Measurements from ENCODE around the gene PRSS8.

- no peak for TF ChIP-seq POLR2AphosphoS5 (IDR thresholded peaks at IDR 0.05; ENCODE audit: low read depth, low read length)
- TF ChIP-seq, protein P1, sequence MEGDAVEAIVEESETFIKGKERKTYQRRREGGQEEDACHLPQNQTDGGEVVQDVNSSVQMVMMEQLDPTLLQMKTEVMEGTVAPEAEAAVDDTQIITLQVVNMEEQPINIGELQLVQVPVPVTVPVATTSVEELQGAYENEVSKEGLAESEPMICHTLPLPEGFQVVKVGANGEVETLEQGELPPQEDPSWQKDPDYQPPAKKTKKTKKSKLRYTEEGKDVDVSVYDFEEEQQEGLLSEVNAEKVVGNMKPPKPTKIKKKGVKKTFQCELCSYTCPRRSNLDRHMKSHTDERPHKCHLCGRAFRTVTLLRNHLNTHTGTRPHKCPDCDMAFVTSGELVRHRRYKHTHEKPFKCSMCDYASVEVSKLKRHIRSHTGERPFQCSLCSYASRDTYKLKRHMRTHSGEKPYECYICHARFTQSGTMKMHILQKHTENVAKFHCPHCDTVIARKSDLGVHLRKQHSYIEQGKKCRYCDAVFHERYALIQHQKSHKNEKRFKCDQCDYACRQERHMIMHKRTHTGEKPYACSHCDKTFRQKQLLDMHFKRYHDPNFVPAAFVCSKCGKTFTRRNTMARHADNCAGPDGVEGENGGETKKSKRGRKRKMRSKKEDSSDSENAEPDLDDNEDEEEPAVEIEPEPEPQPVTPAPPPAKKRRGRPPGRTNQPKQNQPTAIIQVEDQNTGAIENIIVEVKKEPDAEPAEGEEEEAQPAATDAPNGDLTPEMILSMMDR (IDR thresholded peaks at IDR 0.05), result no peak
- TF ChIP-seq, protein P2, sequence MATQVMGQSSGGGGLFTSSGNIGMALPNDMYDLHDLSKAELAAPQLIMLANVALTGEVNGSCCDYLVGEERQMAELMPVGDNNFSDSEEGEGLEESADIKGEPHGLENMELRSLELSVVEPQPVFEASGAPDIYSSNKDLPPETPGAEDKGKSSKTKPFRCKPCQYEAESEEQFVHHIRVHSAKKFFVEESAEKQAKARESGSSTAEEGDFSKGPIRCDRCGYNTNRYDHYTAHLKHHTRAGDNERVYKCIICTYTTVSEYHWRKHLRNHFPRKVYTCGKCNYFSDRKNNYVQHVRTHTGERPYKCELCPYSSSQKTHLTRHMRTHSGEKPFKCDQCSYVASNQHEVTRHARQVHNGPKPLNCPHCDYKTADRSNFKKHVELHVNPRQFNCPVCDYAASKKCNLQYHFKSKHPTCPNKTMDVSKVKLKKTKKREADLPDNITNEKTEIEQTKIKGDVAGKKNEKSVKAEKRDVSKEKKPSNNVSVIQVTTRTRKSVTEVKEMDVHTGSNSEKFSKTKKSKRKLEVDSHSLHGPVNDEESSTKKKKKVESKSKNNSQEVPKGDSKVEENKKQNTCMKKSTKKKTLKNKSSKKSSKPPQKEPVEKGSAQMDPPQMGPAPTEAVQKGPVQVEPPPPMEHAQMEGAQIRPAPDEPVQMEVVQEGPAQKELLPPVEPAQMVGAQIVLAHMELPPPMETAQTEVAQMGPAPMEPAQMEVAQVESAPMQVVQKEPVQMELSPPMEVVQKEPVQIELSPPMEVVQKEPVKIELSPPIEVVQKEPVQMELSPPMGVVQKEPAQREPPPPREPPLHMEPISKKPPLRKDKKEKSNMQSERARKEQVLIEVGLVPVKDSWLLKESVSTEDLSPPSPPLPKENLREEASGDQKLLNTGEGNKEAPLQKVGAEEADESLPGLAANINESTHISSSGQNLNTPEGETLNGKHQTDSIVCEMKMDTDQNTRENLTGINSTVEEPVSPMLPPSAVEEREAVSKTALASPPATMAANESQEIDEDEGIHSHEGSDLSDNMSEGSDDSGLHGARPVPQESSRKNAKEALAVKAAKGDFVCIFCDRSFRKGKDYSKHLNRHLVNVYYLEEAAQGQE (IDR thresholded peaks at IDR 0.05; ENCODE audit: insufficient read depth in 1 of 2, low read depth in 2 of 2, low read length in 1 of 2), result no peak
- no peak for TF ChIP-seq TCF7L2 (IDR thresholded peaks at IDR 0.05; ENCODE audit: low read depth, low read length)
Observed at GRCh38 chr16:31149894-31150890, 14.7 kb upstream of the PRSS8 start, which contains the start of gene PRSS36.

Data from Panc1 (cell line).